Neural progenitor cell (in vitro differentiated cells): Measurements from ENCODE around the gene RPN2. TPM values are rescaled to one million over a fixed set of nuclear protein-coding genes. Genes with fewer than 3 reads are reported as not detected.
A peak's percentile ranks its signal among the peaks of the same experiment; 100 is the strongest.

Experiments
- DNase-seq: peaks from one replicate; pipeline ENCODE4 v3.0.0-alpha.2; 2016; ENCODE audit warnings: low spot score
- H2AFZ ChIP-seq: fragments of 200-600 bp; sonication (generic); replicated peaks from 2 replicates; pipeline ENCODE4 v1.6.1; 2016; ENCODE audit warnings: antibody characterized with exemption
- H3F3A ChIP-seq: fragments of 200-600 bp; sonication (generic); 2 replicates; pipeline ENCODE4 v1.6.1; 2016; ENCODE audit warnings: antibody characterized with exemption, low read depth
- H3K27ac ChIP-seq: fragments of 200-600 bp; sonication (generic); 2 replicates; pipeline ENCODE4 v1.5.1; 2016; ENCODE audit warnings: mild to moderate bottlenecking
- H3K27me3 ChIP-seq: fragments of 200-600 bp; sonication (generic); 2 replicates; pipeline ENCODE4 v1.6.1; 2016; ENCODE audit warnings: mild to moderate bottlenecking, moderate library complexity
- H3K36me3 ChIP-seq: fragments of 200-600 bp; sonication (generic); 2 replicates; pipeline ENCODE4 v1.5.1; 2016
- H3K4me1 ChIP-seq: fragments of 200-600 bp; sonication (generic); 2 replicates; pipeline ENCODE4 v1.6.1; 2016; ENCODE audit warnings: mixed run types
- H3K4me2 ChIP-seq: fragments of 200-600 bp; sonication (generic); 2 replicates; pipeline ENCODE4 v1.6.1; 2016
- H3K4me3 ChIP-seq: fragments of 200-600 bp; sonication (generic); 2 replicates; pipeline ENCODE4 v1.5.1; 2016
- H3K79me2 ChIP-seq: fragments of 200-600 bp; sonication (generic); 2 replicates; pipeline ENCODE4 v1.6.1; 2016; ENCODE audit warnings: low read depth
- H3K9ac ChIP-seq: fragments of 200-600 bp; sonication (generic); 2 replicates; pipeline ENCODE4 v1.6.1; 2016
- H3K9me3 ChIP-seq: fragments of 200-600 bp; sonication (generic); 2 replicates; pipeline ENCODE4 v1.5.1; 2016; ENCODE audit warnings: low read depth
- H4K20me1 ChIP-seq: fragments of 200-600 bp; sonication (generic); 2 replicates; pipeline ENCODE4 v1.6.1; 2016; ENCODE audit warnings: low read depth
- H3K27ac Mint-ChIP-seq: 3 replicates; pipeline ENCODE4 v1.8.0; 2021; ENCODE audit warnings: mixed read lengths
- H3K27me3 Mint-ChIP-seq: 2 replicates; pipeline ENCODE4 v1.8.0; 2022; ENCODE audit warnings: low read depth, mild to moderate bottlenecking, inconsistent platforms, moderate library complexity, mixed read lengths; ENCODE audit not compliant: insufficient read depth
- H3K36me3 Mint-ChIP-seq: 3 replicates; pipeline ENCODE4 v1.8.0; 2021; ENCODE audit warnings: mixed read lengths
- H3K4me1 Mint-ChIP-seq: 3 replicates; pipeline ENCODE4 v1.8.0; 2021; ENCODE audit warnings: mixed read lengths
- H3K4me3 Mint-ChIP-seq: 3 replicates; pipeline ENCODE4 v1.8.0; 2021; ENCODE audit warnings: mild to moderate bottlenecking, moderate library complexity, mixed read lengths
- H3K9me3 Mint-ChIP-seq: 3 replicates; pipeline ENCODE4 v1.8.0; 2020; ENCODE audit warnings: mixed read lengths
- EZH2 ChIP-seq: fragments of 200-600 bp; sonication (generic); IDR thresholded peaks from 2 replicates; pipeline ENCODE4 v1.6.1; 2017; ENCODE audit warnings: antibody characterized with exemption, mild to moderate bottlenecking, moderate library complexity
- EZH2phosphoT487 ChIP-seq: fragments of 200-600 bp; sonication (generic); IDR thresholded peaks from 2 replicates; pipeline ENCODE4 v1.6.1; 2017; ENCODE audit warnings: antibody characterized with exemption
- total RNA-seq: library from RNA; depleted of rRNA; stranded (reverse); fragments of >200 nt; gene quantifications from 2 replicates; pipeline ENCODE4 v1.2.3, GENCODE V29; 2015; ENCODE audit warnings: low replicate concordance
- TF ChIP-seq, protein P1 (sequence below): fragments of 200-600 bp; sonication (generic); IDR thresholded peaks from 2 replicates; pipeline ENCODE4 v1.5.1; 2017; ENCODE audit warnings: antibody characterized with exemption, mild to moderate bottlenecking

The RPN2 gene
- total RNA-seq, 1 donor from 2014 or later = 249 TPM

DNA sequence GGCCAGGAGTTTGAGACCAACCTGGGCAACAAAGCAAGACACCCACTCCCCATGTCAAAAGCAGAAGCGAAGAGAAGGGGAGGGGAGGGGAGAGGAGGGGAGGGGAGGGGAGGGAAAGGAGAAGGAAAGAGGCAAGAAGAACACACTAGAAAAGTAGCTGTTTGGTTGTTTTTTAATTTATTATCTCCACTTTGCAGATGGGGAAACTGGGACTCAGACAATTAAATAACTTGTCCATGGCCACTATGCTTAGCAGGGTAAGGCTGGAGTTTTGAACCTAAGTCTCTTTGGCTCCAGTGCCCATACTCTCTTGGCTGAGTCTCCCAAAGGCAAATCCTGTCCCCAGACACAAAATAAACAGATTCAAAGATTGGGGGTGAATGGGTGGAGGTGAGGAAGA is 94.9 kb downstream of the RPN2 start:
- Histone ChIP-seq H3K27ac (no peak overlapping the region), H3K4me3 (no peak overlapping the region), H3F3A (peaks cover 6% of the 10 kb centered on the region), H3K9ac (no peak overlapping the region), H3K4me1 (peaks cover 6% of the 10 kb centered on the region), H4K20me1 (no peaks in the 10 kb centered on the region), H3K79me2 (no peaks in the 10 kb centered on the region), H3K27me3 (no peaks in the 10 kb centered on the region), H3K9me3 (no peaks in the 10 kb centered on the region), H3K4me2 (no peak overlapping the region), H3K36me3 (no peaks in the 10 kb centered on the region), H2AFZ (no peak overlapping the region)
- H3K27me3 Mint-ChIP-seq = peaks cover 4% of the 10 kb centered on the region
- H3K4me3 Mint-ChIP-seq = no peak overlapping the region
- no peak overlapping the region for H3K27ac Mint-ChIP-seq
- TF ChIP-seq, protein P1, sequence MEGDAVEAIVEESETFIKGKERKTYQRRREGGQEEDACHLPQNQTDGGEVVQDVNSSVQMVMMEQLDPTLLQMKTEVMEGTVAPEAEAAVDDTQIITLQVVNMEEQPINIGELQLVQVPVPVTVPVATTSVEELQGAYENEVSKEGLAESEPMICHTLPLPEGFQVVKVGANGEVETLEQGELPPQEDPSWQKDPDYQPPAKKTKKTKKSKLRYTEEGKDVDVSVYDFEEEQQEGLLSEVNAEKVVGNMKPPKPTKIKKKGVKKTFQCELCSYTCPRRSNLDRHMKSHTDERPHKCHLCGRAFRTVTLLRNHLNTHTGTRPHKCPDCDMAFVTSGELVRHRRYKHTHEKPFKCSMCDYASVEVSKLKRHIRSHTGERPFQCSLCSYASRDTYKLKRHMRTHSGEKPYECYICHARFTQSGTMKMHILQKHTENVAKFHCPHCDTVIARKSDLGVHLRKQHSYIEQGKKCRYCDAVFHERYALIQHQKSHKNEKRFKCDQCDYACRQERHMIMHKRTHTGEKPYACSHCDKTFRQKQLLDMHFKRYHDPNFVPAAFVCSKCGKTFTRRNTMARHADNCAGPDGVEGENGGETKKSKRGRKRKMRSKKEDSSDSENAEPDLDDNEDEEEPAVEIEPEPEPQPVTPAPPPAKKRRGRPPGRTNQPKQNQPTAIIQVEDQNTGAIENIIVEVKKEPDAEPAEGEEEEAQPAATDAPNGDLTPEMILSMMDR = no peak
- TF ChIP-seq EZH2 (no peak), EZH2phosphoT487 (no peak)
- DNase-seq = no peak
- no peaks in the 10 kb centered on the region for H3K36me3 Mint-ChIP-seq
- H3K4me1 Mint-ChIP-seq = peaks cover 30% of the 10 kb centered on the region
- no peaks in the 10 kb centered on the region for H3K9me3 Mint-ChIP-seq

DNA sequence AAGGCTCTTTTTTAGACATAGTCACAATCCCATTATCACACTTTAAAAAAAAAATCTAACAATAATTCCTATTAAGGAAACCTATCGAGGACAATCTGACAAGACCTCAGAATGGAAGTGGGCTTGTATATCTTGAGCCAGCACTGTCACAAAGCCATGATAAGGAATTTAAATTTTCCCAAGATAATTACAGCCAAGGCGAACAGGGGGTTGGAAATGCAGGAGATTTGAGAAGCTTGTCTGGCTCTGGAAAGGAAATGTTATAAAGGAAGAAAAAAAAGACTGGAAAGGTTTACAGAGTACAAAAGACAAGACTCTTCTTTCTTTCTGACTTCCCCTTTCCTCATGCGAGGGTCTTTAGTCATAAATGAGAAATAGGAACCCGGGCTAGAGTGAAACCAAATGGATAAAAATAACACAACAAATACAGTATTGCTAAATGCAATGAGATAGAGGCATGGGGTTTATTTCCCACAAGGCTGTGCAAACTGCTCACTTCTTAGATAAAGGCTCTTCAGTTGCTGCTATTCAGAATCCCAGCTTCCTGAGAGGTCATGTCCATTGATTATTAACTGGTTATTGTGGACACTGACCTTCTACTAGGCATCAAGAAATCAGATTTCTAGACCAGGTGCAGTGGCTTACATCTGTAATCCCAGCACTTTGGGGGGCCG is 95.9 kb downstream of the RPN2 start:
- no peaks in the 10 kb centered on the region for H3F3A ChIP-seq
- no peaks in the 10 kb centered on the region for H4K20me1 ChIP-seq
- no peaks in the 10 kb centered on the region for H3K79me2 ChIP-seq
- H3K36me3 ChIP-seq = no peaks in the 10 kb centered on the region
- TF ChIP-seq EZH2phosphoT487 = no peak
- TF ChIP-seq EZH2 = no peak
- TF ChIP-seq, protein P1 = no peak
- H3K4me2 ChIP-seq = no peak overlapping the region
- Mint-ChIP-seq H3K9me3 (no peaks in the 10 kb centered on the region), H3K36me3 (no peaks in the 10 kb centered on the region), H3K4me1 (peaks cover 25% of the 10 kb centered on the region), H3K4me3 (no peak overlapping the region), H3K27me3 (peaks cover 4% of the 10 kb centered on the region), H3K27ac (no peak overlapping the region)
- no peak overlapping the region for H3K27ac ChIP-seq
- DNase-seq = no peak
- H3K27me3 ChIP-seq = no peaks in the 10 kb centered on the region
- H3K9ac ChIP-seq = no peak overlapping the region
- no peaks in the 10 kb centered on the region for H3K9me3 ChIP-seq
- H2AFZ ChIP-seq = no peak overlapping the region
- H3K4me3 ChIP-seq = no peak overlapping the region
- H3K4me1 ChIP-seq = no peaks in the 10 kb centered on the region

DNA sequence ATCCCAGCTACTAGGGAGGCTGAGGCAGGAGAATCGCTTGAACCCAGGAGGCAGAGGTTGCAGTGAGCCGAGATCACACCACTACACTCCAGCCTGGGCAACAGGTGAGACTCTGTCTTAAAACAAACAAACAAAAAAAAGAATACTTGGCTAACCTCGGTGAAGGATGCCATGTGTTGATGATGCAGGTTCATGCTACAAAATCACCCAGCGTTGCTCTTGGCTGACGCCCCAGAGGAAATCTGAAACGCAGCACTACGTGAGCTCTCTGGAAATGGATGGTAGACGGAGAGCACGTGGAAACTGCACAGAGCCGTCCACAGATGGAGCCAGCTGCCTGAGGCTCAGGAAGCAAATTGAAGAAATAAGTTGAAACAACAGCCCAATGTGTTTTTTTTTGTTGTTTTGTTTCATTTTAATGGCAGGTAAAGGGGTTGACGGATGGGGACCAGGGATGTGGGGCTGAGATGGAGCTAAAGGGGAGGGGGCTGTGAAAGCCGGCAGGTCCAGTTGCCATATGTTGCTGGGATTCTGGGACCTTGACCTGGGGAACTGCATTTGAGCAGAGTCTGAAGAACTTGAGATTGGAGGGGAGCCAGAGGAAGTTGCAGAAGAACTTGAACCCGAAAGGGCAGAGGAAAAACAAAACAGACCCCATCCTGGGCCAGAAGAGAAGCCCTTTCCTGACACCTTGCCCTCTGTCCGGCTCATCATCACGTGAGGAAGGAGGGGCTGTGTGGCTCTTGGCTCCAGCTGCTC is 97.5 kb downstream of the RPN2 start:
- TF ChIP-seq, protein P1 = no peak
- no peak for TF ChIP-seq EZH2phosphoT487
- H3K9me3 Mint-ChIP-seq = no peaks in the 10 kb centered on the region
- Histone ChIP-seq H2AFZ (no peak overlapping the region), H3K9ac (no peak overlapping the region), H3K4me3 (no peak overlapping the region), H3K4me1 (no peaks in the 10 kb centered on the region), H3F3A (no peaks in the 10 kb centered on the region), H3K27ac (no peak overlapping the region), H4K20me1 (no peaks in the 10 kb centered on the region), H3K27me3 (no peaks in the 10 kb centered on the region), H3K9me3 (no peaks in the 10 kb centered on the region), H3K36me3 (no peaks in the 10 kb centered on the region), H3K79me2 (no peaks in the 10 kb centered on the region), H3K4me2 (no peak overlapping the region)
- no peaks in the 10 kb centered on the region for H3K36me3 Mint-ChIP-seq
- H3K4me3 Mint-ChIP-seq = no peak overlapping the region
- peaks cover 4% of the 10 kb centered on the region for H3K27me3 Mint-ChIP-seq
- DNase-seq = no peak
- H3K4me1 Mint-ChIP-seq = peaks cover 32% of the 10 kb centered on the region
- H3K27ac Mint-ChIP-seq = peak overlapping the region; percentile 33
